Fibroblast of lung (primary cell): ENCODE data around the gene RPH3AL.

Source experiments
- CTCF ChIP-seq, 2 donors: IDR thresholded peaks in 1 of 2; conservative IDR thresholded peaks in 1 of 2; 1 replicate in 1 of 2; 2 replicates in 1 of 2; pipeline ENCODE4 v1.5.1; 2011 to 2012; ENCODE audit warnings: low read length in 2 of 2, control low read depth in 1 of 2, inconsistent platforms in 1 of 2, low read depth in 1 of 2, mild to moderate bottlenecking in 1 of 2
- EZH2 ChIP-seq: IDR thresholded peaks from 2 replicates; pipeline ENCODE4 v1.5.1; 2012; ENCODE audit warnings: low read length, control low read depth, mild to moderate bottlenecking; ENCODE audit errors: missing control alignments

- TF ChIP-seq CTCF (conservative IDR thresholded peaks at IDR 0.05 in 1 of 2, IDR thresholded peaks at IDR 0.05 in 1 of 2; ENCODE audit: low read depth in 1 of 2, low read length in 2 of 2) (no peak), EZH2 (no peak)
Measured at GRCh38 chr17:334974-335481, 17.6 kb downstream of the RPH3AL start.
